HG03175 (cell line): ENCODE data around the gene A4GNT.
"Not testable (repeated sequence)": the region's sequence is repeated elsewhere in the genome, so short reads cannot be mapped to it uniquely, and the experiment has no call there.

Experiments used
- ATAC-seq: cut with Tn5 transposase; IDR thresholded peaks from one replicate; pipeline ENCODE4 v1.9.1; 2021; ENCODE audit warnings: mild to moderate bottlenecking, moderate library complexity; ENCODE audit not compliant: unreplicated experiment

The A4GNT gene

GRCh38 chr3:138119423-138119766, 12.8 kb downstream of the A4GNT start:
- no peak for ATAC-seq

GRCh38 chr3:138118612-138119422, 13.4 kb downstream of the A4GNT start:
- ATAC-seq, result peak; percentile 64

- ATAC-seq, result peak; percentile 82
Observed at GRCh38 chr3:138114988-138115971, 16.9 kb downstream of the A4GNT start, which contains the start of gene DZIP1L. Gene DZIP1L (minus strand): TSS chr3:138115608. CDS start chr3:138103971, 11,637 bp downstream.

- no peak for ATAC-seq
Observed at GRCh38 chr3:138114431-138114918, 17.7 kb downstream of the A4GNT start.

- ATAC-seq, result no peak
Observed at GRCh38 chr3:138113326-138113725, 18.9 kb downstream of the A4GNT start.

GRCh38 chr3:138112362-138112761, 19.8 kb downstream of the A4GNT start:
- no peak for ATAC-seq

GRCh38 chr3:138105598-138105997, 26.6 kb downstream of the A4GNT start:
- no peak for ATAC-seq

GRCh38 chr3:138103466-138103865, 28.7 kb downstream of the A4GNT start:
- no peak for ATAC-seq

- ATAC-seq, result not testable (repeated sequence)
Observed at GRCh38 chr3:138101351-138101940, 30.7 kb downstream of the A4GNT start.

- ATAC-seq, result no peak
Observed at GRCh38 chr3:138099417-138099816, 32.8 kb downstream of the A4GNT start.

- ATAC-seq, result peak; percentile 68
Observed at GRCh38 chr3:138097192-138098172, 34.7 kb downstream of the A4GNT start.

GRCh38 chr3:138093721-138094120, 38.5 kb downstream of the A4GNT start:
- ATAC-seq, result no peak

GRCh38 chr3:138092023-138092422, 40.2 kb downstream of the A4GNT start:
- ATAC-seq, result no peak

GRCh38 chr3:138089091-138089490, 43.1 kb downstream of the A4GNT start:
- no peak for ATAC-seq

GRCh38 chr3:138085745-138086144, 46.4 kb downstream of the A4GNT start:
- not testable (repeated sequence) for ATAC-seq

- no peak for ATAC-seq
Observed at GRCh38 chr3:138084196-138084595, 48.0 kb downstream of the A4GNT start.

GRCh38 chr3:138082992-138083386, 49.2 kb downstream of the A4GNT start:
- no peak for ATAC-seq

- ATAC-seq, result no peak
Observed at GRCh38 chr3:138082085-138082991, 49.9 kb downstream of the A4GNT start.
